HEK293 (cell line): ENCODE results near the gene PIM3.

Source experiments
- CTCF ChIA-PET: fragments of 350-600 bp; formaldehyde crosslinking; extraction: SDS; loops from one replicate; lab custom pipeline; 2021; ENCODE audit warnings: antibody characterized with exemption; lab: Yijun Ruan, JAX
- POLR2A ChIA-PET: fragments of 300-600 bp; formaldehyde crosslinking; extraction: SDS; loops from one replicate; lab custom pipeline; 2020; ENCODE audit warnings: antibody characterized with exemption, inconsistent platforms; lab: Yijun Ruan, JAX
- H3K27ac ChIP-seq: fragments of 200-500 bp; sonication (Bioruptor generic); 2 replicates; pipeline ENCODE4 v1.5.1; 2014; ENCODE audit warnings: low read depth, low read length, control low read depth, inconsistent platforms; ENCODE audit errors: extremely low read depth
- H3K36me3 ChIP-seq, 2 experiments: fragments of 200-500 bp in 1 of 2; sonication (Bioruptor generic) in 1 of 2; 1 replicate in 1 of 2; 2 replicates in 1 of 2; pipeline ENCODE4 v1.5.1; 2014 to 2017; ENCODE audit warnings: inconsistent platforms in 2 of 2, low read length in 2 of 2; ENCODE audit not compliant: control insufficient read depth in 2 of 2, insufficient read depth in 1 of 2
- H3K4me1 ChIP-seq: fragments of 200-500 bp; sonication (Bioruptor generic); 2 replicates; pipeline ENCODE4 v1.5.1; 2014; ENCODE audit warnings: mild to moderate bottlenecking, low read length, inconsistent platforms; ENCODE audit not compliant: control insufficient read depth, insufficient read depth
- H3K4me3 ChIP-seq: 2 replicates; pipeline ENCODE4 v1.5.1; 2011; ENCODE audit warnings: low read depth, mild to moderate bottlenecking, control low read depth, low read length, moderate library complexity
- H3K9me3 ChIP-seq: fragments of 200-500 bp; sonication (Bioruptor generic); 2 replicates; pipeline ENCODE4 v1.5.1; 2014; ENCODE audit warnings: low read depth, low read length, inconsistent platforms; ENCODE audit not compliant: control insufficient read depth, insufficient read depth
- KLF1 ChIP-seq: fragments of 450-650 bp; formaldehyde crosslinking; IDR thresholded peaks from 2 replicates; pipeline ENCODE4 v1.5.1; 2016; ENCODE audit warnings: missing biosample characterization, missing genetic modification characterization
- KLF10 ChIP-seq: fragments of 450-650 bp; IDR thresholded peaks from 2 replicates; pipeline ENCODE4 v1.5.1; 2018; ENCODE audit warnings: missing biosample characterization, mild to moderate bottlenecking, missing genetic modification characterization
- SALL2 ChIP-seq: fragments of 450-650 bp; formaldehyde crosslinking; IDR thresholded peaks from 2 replicates; pipeline ENCODE4 v1.5.0; 2017; ENCODE audit warnings: missing biosample characterization, mild to moderate bottlenecking, missing genetic modification characterization, borderline replicate concordance
- ZNF121 ChIP-seq: fragments of 450-650 bp; formaldehyde crosslinking; IDR thresholded peaks from 2 replicates; pipeline ENCODE4 v1.5.1; 2016; ENCODE audit warnings: missing biosample characterization, missing genetic modification characterization
- ZNF211 ChIP-seq: fragments of 450-650 bp; formaldehyde crosslinking; IDR thresholded peaks from 2 replicates; pipeline ENCODE4 v1.5.1; 2016; ENCODE audit warnings: low read depth, missing biosample characterization, missing genetic modification characterization
- ZNF248 ChIP-seq: fragments of 450-650 bp; formaldehyde crosslinking; IDR thresholded peaks from 2 replicates; pipeline ENCODE4 v1.5.1; 2017; ENCODE audit warnings: missing biosample characterization, missing genetic modification characterization
- ZNF555 ChIP-seq: fragments of 450-650 bp; formaldehyde crosslinking; conservative IDR thresholded peaks from 2 replicates; pipeline ENCODE4 v1.5.1; 2017; ENCODE audit warnings: missing biosample characterization, mild to moderate bottlenecking, missing genetic modification characterization, inconsistent platforms
- ZNF561 ChIP-seq: fragments of 450-650 bp; IDR thresholded peaks from 2 replicates; pipeline ENCODE4 v1.5.1; 2018; ENCODE audit warnings: missing biosample characterization, missing genetic modification characterization, borderline replicate concordance
- ZXDB ChIP-seq: fragments of 450-650 bp; formaldehyde crosslinking; IDR thresholded peaks from 2 replicates; pipeline ENCODE4 v1.5.1; 2016; ENCODE audit warnings: missing biosample characterization, missing genetic modification characterization
- TF ChIP-seq, protein P1 (sequence below): fragments of 450-650 bp; formaldehyde crosslinking; IDR thresholded peaks from 2 replicates; pipeline ENCODE4 v1.5.0; 2017; ENCODE audit warnings: missing biosample characterization, missing genetic modification characterization, borderline replicate concordance
- TF ChIP-seq, protein P2 (sequence below): IDR thresholded peaks from 2 replicates; pipeline ENCODE4 v1.6.1; 2011; ENCODE audit warnings: mild to moderate bottlenecking, low read depth, low read length, borderline replicate concordance
- TF ChIP-seq, protein P3 (sequence below): fragments of 450-650 bp; formaldehyde crosslinking; IDR thresholded peaks from 2 replicates; pipeline ENCODE4 v1.5.1; 2016; ENCODE audit warnings: missing biosample characterization, missing genetic modification characterization
- TF ChIP-seq, protein P4 (sequence below): fragments of 450-650 bp; formaldehyde crosslinking; IDR thresholded peaks from 2 replicates; pipeline ENCODE4 v1.5.1; 2017; ENCODE audit warnings: missing biosample characterization, mild to moderate bottlenecking, missing genetic modification characterization, moderate library complexity

Gene PIM3

DNA sequence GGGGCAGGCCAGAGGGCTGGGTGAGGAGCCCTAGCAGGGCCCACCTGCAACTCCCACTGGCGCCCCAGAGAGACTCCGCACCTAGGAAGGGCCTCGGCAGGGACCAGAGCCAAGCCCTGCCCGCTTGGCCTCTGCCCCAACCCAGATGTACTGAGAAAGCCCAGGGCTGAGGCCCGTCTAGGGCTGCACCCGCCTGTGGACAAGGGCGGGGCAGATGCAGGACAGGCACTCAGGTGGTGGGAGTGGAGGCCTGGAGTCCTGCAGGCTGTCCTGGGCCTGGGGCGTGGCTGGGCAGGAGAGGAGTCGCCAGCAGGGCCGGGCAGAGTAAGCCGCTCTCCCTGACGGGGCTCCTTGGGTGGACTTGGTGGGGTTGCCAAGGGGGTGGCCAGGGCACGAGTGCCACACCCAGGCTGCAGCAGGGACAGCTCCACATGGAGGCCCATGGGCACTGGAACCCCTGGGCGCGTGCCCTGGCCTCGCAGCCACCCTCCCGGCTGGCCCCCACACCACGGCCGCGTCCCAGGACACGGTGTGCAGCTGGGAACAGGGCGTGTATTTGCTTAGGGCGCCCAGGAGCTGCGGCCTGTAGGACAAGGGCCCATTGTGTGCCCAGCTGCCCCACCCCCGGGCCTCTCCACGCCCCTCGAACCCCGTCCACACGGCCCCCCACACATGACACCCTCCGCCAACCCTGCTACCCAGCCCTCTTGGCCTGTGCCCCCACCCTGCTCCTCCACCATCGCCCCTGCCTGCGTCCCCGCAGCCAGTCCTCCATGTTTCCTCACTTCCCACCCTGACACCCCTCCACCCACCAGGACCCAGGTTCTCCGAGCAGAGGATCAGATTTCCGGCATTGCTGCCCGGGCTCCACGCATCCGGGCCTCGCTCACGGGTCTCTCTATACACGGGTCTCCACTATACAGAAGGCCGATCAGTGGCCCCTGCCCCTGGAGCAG, 11.3 kb upstream of the PIM3 start (continued):
- TF ChIP-seq, protein P1, sequence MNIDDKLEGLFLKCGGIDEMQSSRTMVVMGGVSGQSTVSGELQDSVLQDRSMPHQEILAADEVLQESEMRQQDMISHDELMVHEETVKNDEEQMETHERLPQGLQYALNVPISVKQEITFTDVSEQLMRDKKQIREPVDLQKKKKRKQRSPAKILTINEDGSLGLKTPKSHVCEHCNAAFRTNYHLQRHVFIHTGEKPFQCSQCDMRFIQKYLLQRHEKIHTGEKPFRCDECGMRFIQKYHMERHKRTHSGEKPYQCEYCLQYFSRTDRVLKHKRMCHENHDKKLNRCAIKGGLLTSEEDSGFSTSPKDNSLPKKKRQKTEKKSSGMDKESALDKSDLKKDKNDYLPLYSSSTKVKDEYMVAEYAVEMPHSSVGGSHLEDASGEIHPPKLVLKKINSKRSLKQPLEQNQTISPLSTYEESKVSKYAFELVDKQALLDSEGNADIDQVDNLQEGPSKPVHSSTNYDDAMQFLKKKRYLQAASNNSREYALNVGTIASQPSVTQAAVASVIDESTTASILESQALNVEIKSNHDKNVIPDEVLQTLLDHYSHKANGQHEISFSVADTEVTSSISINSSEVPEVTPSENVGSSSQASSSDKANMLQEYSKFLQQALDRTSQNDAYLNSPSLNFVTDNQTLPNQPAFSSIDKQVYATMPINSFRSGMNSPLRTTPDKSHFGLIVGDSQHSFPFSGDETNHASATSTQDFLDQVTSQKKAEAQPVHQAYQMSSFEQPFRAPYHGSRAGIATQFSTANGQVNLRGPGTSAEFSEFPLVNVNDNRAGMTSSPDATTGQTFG (tag by site-specific recombination) = no peak
- TF ChIP-seq KLF10 (tag by site-specific recombination) (no peak), KLF1 (peak; percentile 98)
- TF ChIP-seq, protein P2, sequence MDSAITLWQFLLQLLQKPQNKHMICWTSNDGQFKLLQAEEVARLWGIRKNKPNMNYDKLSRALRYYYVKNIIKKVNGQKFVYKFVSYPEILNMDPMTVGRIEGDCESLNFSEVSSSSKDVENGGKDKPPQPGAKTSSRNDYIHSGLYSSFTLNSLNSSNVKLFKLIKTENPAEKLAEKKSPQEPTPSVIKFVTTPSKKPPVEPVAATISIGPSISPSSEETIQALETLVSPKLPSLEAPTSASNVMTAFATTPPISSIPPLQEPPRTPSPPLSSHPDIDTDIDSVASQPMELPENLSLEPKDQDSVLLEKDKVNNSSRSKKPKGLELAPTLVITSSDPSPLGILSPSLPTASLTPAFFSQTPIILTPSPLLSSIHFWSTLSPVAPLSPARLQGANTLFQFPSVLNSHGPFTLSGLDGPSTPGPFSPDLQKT = no peak
- TF ChIP-seq, all 188 proteins: peak for 6

DNA sequence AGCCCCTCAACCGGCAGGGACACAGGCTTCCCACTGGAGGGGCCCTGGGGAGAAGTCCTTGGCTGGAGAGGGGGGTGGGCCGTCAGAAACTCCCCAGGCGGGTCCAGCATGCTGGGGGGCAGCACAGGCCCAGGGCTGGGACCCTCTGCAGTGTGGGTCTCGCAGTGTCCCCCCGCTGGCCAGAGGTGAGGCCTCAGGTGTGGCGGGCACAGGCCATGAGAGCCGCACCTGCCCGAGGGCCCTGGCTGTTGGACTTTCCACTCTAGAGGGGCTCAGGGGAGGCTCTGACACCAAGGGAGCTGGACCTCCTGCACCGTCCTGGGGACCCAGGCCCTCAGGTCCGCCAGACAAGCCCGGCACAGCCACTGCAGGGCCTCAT, 10.7 kb upstream of the PIM3 start:
- no peak overlapping the region for H3K4me3 ChIP-seq
- ChIA-PET CTCF (interaction anchor here (0.6 kb wide), 1 partner anchor 9 kb away, joined by 3 read pairs; no protein-coding TSS in a partner anchor), POLR2A (interaction anchor here (0.9 kb wide), 1 partner anchor 12 kb away, joined by 3 read pairs; no protein-coding TSS in a partner anchor)
- H3K27ac ChIP-seq = no peak overlapping the region
- no peak for TF ChIP-seq ZNF211 (tag by site-specific recombination)
- TF ChIP-seq ZNF561 = no peak
- TF ChIP-seq SALL2 (tag by site-specific recombination) = no peak
- no peak for TF ChIP-seq ZNF555 (tag by site-specific recombination)
- TF ChIP-seq, protein P3, sequence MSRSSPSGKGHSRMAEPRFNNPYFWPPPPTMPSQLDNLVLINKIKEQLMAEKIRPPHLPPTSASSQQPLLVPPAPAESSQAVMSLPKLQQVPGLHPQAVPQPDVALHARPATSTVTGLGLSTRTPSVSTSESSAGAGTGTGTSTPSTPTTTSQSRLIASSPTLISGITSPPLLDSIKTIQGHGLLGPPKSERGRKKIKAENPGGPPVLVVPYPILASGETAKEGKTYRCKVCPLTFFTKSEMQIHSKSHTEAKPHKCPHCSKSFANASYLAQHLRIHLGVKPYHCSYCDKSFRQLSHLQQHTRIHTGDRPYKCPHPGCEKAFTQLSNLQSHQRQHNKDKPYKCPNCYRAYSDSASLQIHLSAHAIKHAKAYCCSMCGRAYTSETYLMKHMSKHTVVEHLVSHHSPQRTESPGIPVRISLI = no peak
- TF ChIP-seq ZNF121 = no peak
- no peak for TF ChIP-seq ZNF248 (tag by site-specific recombination)
- no peak for TF ChIP-seq ZXDB (tag by site-specific recombination)
- TF ChIP-seq, protein P4, sequence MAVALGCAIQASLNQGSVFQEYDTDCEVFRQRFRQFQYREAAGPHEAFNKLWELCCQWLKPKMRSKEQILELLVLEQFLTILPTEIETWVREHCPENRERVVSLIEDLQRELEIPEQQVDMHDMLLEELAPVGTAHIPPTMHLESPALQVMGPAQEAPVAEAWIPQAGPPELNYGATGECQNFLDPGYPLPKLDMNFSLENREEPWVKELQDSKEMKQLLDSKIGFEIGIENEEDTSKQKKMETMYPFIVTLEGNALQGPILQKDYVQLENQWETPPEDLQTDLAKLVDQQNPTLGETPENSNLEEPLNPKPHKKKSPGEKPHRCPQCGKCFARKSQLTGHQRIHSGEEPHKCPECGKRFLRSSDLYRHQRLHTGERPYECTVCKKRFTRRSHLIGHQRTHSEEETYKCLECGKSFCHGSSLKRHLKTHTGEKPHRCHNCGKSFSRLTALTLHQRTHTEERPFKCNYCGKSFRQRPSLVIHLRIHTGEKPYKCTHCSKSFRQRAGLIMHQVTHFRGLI (tag by site-specific recombination) = no peak
- TF ChIP-seq, protein P2 = no peak
- no peaks in the 10 kb centered on the region for H3K36me3 ChIP-seq
- H3K9me3 ChIP-seq = no peaks in the 10 kb centered on the region
- peaks cover 3% of the 10 kb centered on the region for H3K4me1 ChIP-seq
